H1 (cell line): ENCODE measurements around the gene RAB3C. TPM values are rescaled to one million over a fixed set of nuclear protein-coding genes. Genes with fewer than 3 reads are reported as not detected.

Source experiments
- CTCF ChIA-PET: fragments of 300-600 bp; sonication (Branson Sonifier 250); formaldehyde crosslinking; loops from one replicate; lab custom pipeline; 2021; ENCODE audit not compliant: partially characterized antibody; lab: Charles Lee
- POLR2A ChIA-PET: fragments of 300-600 bp; sonication (Branson Sonifier 250); formaldehyde crosslinking; loops from one replicate; lab custom pipeline; 2021; ENCODE audit warnings: inconsistent platforms; ENCODE audit not compliant: partially characterized antibody; lab: Charles Lee
- DNase-seq, 2 experiments: peaks; one replicate each; pipeline versions ENCODE4 v3.0.0 to v3.0.0-alpha.2; 2010 to 2022; ENCODE audit warnings: low spot score in 2 of 2, low read depth in 1 of 2, mixed read lengths in 1 of 2
- FAIRE-seq: peaks from 2 replicates; lab custom pipeline; 2011; peaks lifted over from hg19 to GRCh38; lab: Jason Lieb, UNC
- H2AFZ ChIP-seq: 2 replicates; pipeline ENCODE4 v1.8.1; 2012; ENCODE audit warnings: low read length, inconsistent platforms
- H2AK5ac ChIP-seq: 2 replicates; pipeline ENCODE4 v1.6.1; 2013; ENCODE audit warnings: low read depth, low read length
- H2BK120ac ChIP-seq: replicated peaks from 2 replicates; pipeline ENCODE3; 2013; ENCODE audit warnings: low read depth, low read length, inconsistent platforms
- H2BK12ac ChIP-seq: 2 replicates; pipeline ENCODE4 v1.6.1; 2013; ENCODE audit warnings: low read depth, low read length
- H2BK15ac ChIP-seq: 2 replicates; pipeline ENCODE4 v1.6.1; 2013; ENCODE audit warnings: low read length
- H2BK20ac ChIP-seq: 2 replicates; pipeline ENCODE4 v1.6.1; 2013; ENCODE audit warnings: low read length
- H2BK5ac ChIP-seq: 2 replicates; pipeline ENCODE4 v1.6.1; 2013; ENCODE audit warnings: low read depth, low read length
- H3K14ac ChIP-seq: 2 replicates; pipeline ENCODE4 v1.6.1; 2013; ENCODE audit warnings: inconsistent platforms; ENCODE audit not compliant: insufficient read length
- H3K18ac ChIP-seq: 2 replicates; pipeline ENCODE4 v1.6.1; 2013; ENCODE audit warnings: low read length; ENCODE audit errors: extremely low read depth
- H3K23ac ChIP-seq: 2 replicates; pipeline ENCODE4 v1.6.1; 2013; ENCODE audit warnings: inconsistent platforms; ENCODE audit not compliant: insufficient read length
- H3K23me2 ChIP-seq: 2 replicates; pipeline ENCODE4 v1.6.1; 2013; ENCODE audit warnings: low read depth, low read length
- H3K27ac ChIP-seq: 2 replicates; pipeline ENCODE4 v1.6.1; 2011; ENCODE audit warnings: low read depth, low read length, inconsistent platforms
- H3K27me3 ChIP-seq, 4 experiments: replicated peaks in 1 of 4; 1 replicate in 1 of 4; 2 replicates in 3 of 4; pipeline versions ENCODE4 v1.6.1 to v1.8.1; 2011 to 2013; ENCODE audit warnings: low read length in 3 of 4, mild to moderate bottlenecking in 3 of 4, inconsistent platforms in 2 of 4, mixed read lengths in 2 of 4, moderate library complexity in 1 of 4; ENCODE audit not compliant: control insufficient read depth in 3 of 4, insufficient read depth in 3 of 4; ENCODE audit errors: extremely low read depth in 1 of 4
- H3K36me3 ChIP-seq, 4 experiments: 2 replicates each; pipeline versions ENCODE4 v1.6.1 to v1.8.1; 2011 to 2013; ENCODE audit warnings: mild to moderate bottlenecking in 4 of 4, low read length in 3 of 4, moderate library complexity in 2 of 4, control low read depth in 1 of 4, inconsistent platforms in 1 of 4; ENCODE audit not compliant: insufficient read depth in 4 of 4, control insufficient read depth in 2 of 4
- H3K4ac ChIP-seq: replicated peaks from 2 replicates; pipeline ENCODE3; 2013; ENCODE audit warnings: low read length, low read depth, mixed read lengths, inconsistent platforms; ENCODE audit not compliant: insufficient read length
- H3K4me1 ChIP-seq, 4 experiments: replicated peaks in 1 of 4; 1 replicate in 1 of 4; 2 replicates in 3 of 4; pipeline versions ENCODE4 v1.6.1 to v1.8.1; 2011 to 2013; ENCODE audit warnings: low read length in 3 of 4, inconsistent platforms in 2 of 4, mixed read lengths in 1 of 4; ENCODE audit not compliant: insufficient read depth in 4 of 4, control insufficient read depth in 3 of 4
- H3K4me2 ChIP-seq, 2 experiments: 2 replicates each; pipeline versions ENCODE4 v1.6.1 to v1.8.1; 2011 to 2013; ENCODE audit warnings: low read depth in 2 of 2, low read length in 2 of 2, control low read depth in 1 of 2, inconsistent platforms in 1 of 2, mild to moderate bottlenecking in 1 of 2; ENCODE audit not compliant: insufficient read depth in 1 of 2
- H3K4me3 ChIP-seq, 4 experiments: fragments of 200-600, 300-600 bp in 1 of 4; sonication (generic), shearing (Covaris generic), sonication (Bioruptor Twin) in 1 of 4; 2 replicates each; pipeline versions ENCODE4 v1.5.1 to v1.8.1; 2011 to 2016; ENCODE audit warnings: low read length in 4 of 4, low read depth in 3 of 4, control low read depth in 2 of 4, inconsistent platforms in 2 of 4, mild to moderate bottlenecking in 2 of 4, mixed read lengths in 1 of 4, moderate library complexity in 1 of 4; ENCODE audit not compliant: insufficient read depth in 2 of 4; ENCODE audit errors: extremely low read depth in 1 of 4
- H3K56ac ChIP-seq: replicated peaks from 2 replicates; pipeline ENCODE3; 2013; ENCODE audit warnings: low read depth, mild to moderate bottlenecking, mixed read lengths, low read length, inconsistent platforms; ENCODE audit not compliant: insufficient read length
- H3K79me1 ChIP-seq: 2 replicates; pipeline ENCODE4 v1.6.1; 2013; ENCODE audit warnings: low read depth, low read length, control low read depth
- H3K79me2 ChIP-seq, 2 experiments: 2 replicates each; pipeline versions ENCODE4 v1.6.1 to v1.8.1; 2012 to 2013; ENCODE audit warnings: low read length in 2 of 2, mild to moderate bottlenecking in 2 of 2, inconsistent platforms in 1 of 2; ENCODE audit not compliant: insufficient read depth in 2 of 2, control insufficient read depth in 1 of 2
- H3K9ac ChIP-seq, 4 experiments: replicated peaks in 1 of 4; 1 replicate in 1 of 4; 2 replicates in 3 of 4; pipeline versions ENCODE4 v1.6.1 to v1.8.1; 2011 to 2013; ENCODE audit warnings: low read depth in 3 of 4, low read length in 3 of 4, control low read depth in 2 of 4, mild to moderate bottlenecking in 2 of 4, moderate library complexity in 2 of 4, inconsistent platforms in 1 of 4; ENCODE audit errors: extremely low read depth in 1 of 4
- H3K9me3 ChIP-seq, 2 experiments: 2 replicates each; pipeline versions ENCODE4 v1.6.1 to v1.8.1; 2012 to 2013; ENCODE audit warnings: mild to moderate bottlenecking in 2 of 2, moderate library complexity in 2 of 2, control low read depth in 1 of 2, inconsistent platforms in 1 of 2, low read depth in 1 of 2, low read length in 1 of 2, mixed read lengths in 1 of 2; ENCODE audit not compliant: insufficient read depth in 2 of 2
- H4K20me1 ChIP-seq, 2 experiments: replicated peaks in 1 of 2; 2 replicates each; pipeline versions ENCODE3 to v1.8.1; 2011 to 2013; ENCODE audit warnings: inconsistent platforms in 2 of 2, low read length in 2 of 2, mild to moderate bottlenecking in 1 of 2; ENCODE audit not compliant: insufficient read depth in 2 of 2, control insufficient read depth in 1 of 2
- H4K5ac ChIP-seq: 2 replicates; pipeline ENCODE4 v1.6.1; 2013; ENCODE audit warnings: low read length, low read depth, mixed read lengths, inconsistent platforms; ENCODE audit not compliant: insufficient read length
- H4K8ac ChIP-seq: 2 replicates; pipeline ENCODE4 v1.8.0; 2013; ENCODE audit warnings: mild to moderate bottlenecking, moderate library complexity, low read length, inconsistent platforms; ENCODE audit not compliant: insufficient read depth; ENCODE audit errors: extremely low read depth
- H4K91ac ChIP-seq: replicated peaks from 2 replicates; pipeline ENCODE3; 2013; ENCODE audit warnings: low read length, mixed read lengths, inconsistent platforms; ENCODE audit not compliant: insufficient read length
- GABPA ChIP-seq: IDR thresholded peaks from 2 replicates; pipeline ENCODE4 v1.6.1; 2011; ENCODE audit warnings: mild to moderate bottlenecking, low read length, moderate library complexity, borderline replicate concordance; ENCODE audit not compliant: insufficient read depth
- WGBS, 2 experiments: shearing (Covaris generic) in 1 of 2; methylation state at CpG; one replicate each; pipeline versions ENCODE4 v1.1.6 to v1.1.7; 2013 to 2015; ENCODE audit warnings: low lambda C conversion rate in 2 of 2, mixed read lengths in 2 of 2, inconsistent platforms in 1 of 2, low coverage in 1 of 2, missing lambda C conversion rate in 1 of 2; ENCODE audit not compliant: insufficient replicate concordance in 2 of 2, insufficient coverage in 1 of 2, insufficient read length in 1 of 2; ENCODE audit errors: extremely low coverage in 1 of 2, missing lambda C conversion rate in 1 of 2; 5-methylcytosine and 5-hydroxymethylcytosine counted together
- polyA plus RNA-seq, 7 experiments: library from polyadenylated mRNA; depleted of rRNA in 3 of 7; stranded (reverse) in 5 of 7; unstranded in 2 of 7; fragments of >200 nt in 5 of 7; fragments of 200-250 nt in 2 of 7; gene quantifications; 1 replicate in 5 of 7; 2 replicates in 1 of 7; 4 replicates in 1 of 7; pipeline versions ENCODE4 v1.2.1 to v1.2.3, GENCODE V29; 2011 to 2013; ENCODE audit warnings: missing spikeins in 2 of 7, mixed read lengths in 2 of 7
- total RNA-seq: library from RNA; stranded (reverse); fragmentation: NEBNext Ultra II Directional; extraction: Animal tissue kit (Norgen Biotek cat#: 25700); gene quantifications from 2 replicates; pipeline ENCODE4 v1.2.1, GENCODE V29; 2021

The RAB3C gene
- total and polyA plus RNA-seq, 2 of the 8 experiments (the other 6 are each of a cell fraction or from before 2014, with no cell fraction given), result 14.7 to 18.3 TPM

GRCh38 chr5:58649716-58650115 is 66.8 kb downstream of the RAB3C start:
- Histone ChIP-seq H3K27ac (no peak overlapping the region), H3K36me3 (no peaks in the 10 kb centered on the region), H4K91ac (no peak overlapping the region), H3K9ac (no peak overlapping the region), H2AFZ (no peak overlapping the region), H3K4ac (no peak overlapping the region), H3K79me2 (no peaks in the 10 kb centered on the region), H4K20me1 (no peaks in the 10 kb centered on the region), H3K23ac (no peak overlapping the region), H4K8ac (no peak overlapping the region), H3K4me2 (no peak overlapping the region), H3K4me1 (no peaks in the 10 kb centered on the region), H4K5ac (no peak overlapping the region), H3K4me3 (no peak overlapping the region), H2AK5ac (no peak overlapping the region), H3K18ac (no peak overlapping the region), H2BK120ac (no peak overlapping the region), H3K14ac (no peak overlapping the region), H2BK15ac (no peak overlapping the region), H3K23me2 (no peaks in the 10 kb centered on the region), H3K56ac (no peak overlapping the region), H3K79me1 (no peaks in the 10 kb centered on the region), H2BK5ac (no peak overlapping the region), H2BK12ac (no peak overlapping the region), H2BK20ac (no peak overlapping the region), H3K9me3 (no peaks in the 10 kb centered on the region), H3K27me3 (no peaks in the 10 kb centered on the region)
- DNase-seq (no peak), FAIRE-seq (no peak)
- CTCF ChIA-PET, result no interaction called here
- 88% methylated on average over 2 of the region's 2 CpGs; no CpG with 5 or more reads in 1 of the 2 experiments for WGBS, 2 experiments
- POLR2A ChIA-PET, result no interaction called here
- no peak for TF ChIP-seq GABPA
- TF ChIP-seq, all 59 proteins: peak for 0
